Psoas muscle (tissue), 8 donors: ENCODE results near the gene CFAP221. TPM values are rescaled to one million over a fixed set of nuclear protein-coding genes. Genes with fewer than 3 reads are reported as not detected.

Experiments
- ATAC-seq, 4 donors: fragments of 200-7000 bp; cut with Tn5 transposase; one replicate each; pipeline ENCODE4 v1.9.1; 2020; ENCODE audit warnings: moderate library complexity in 3 of 4, mild to moderate bottlenecking in 2 of 4
- DNase-seq, 2 donors: peaks; one replicate each; pipeline ENCODE4 v3.0.0-alpha.2; 2020
- H3K27ac ChIP-seq: fragments of 200-600 bp; one replicate; pipeline ENCODE4 v1.8.0; 2022
- H3K27me3 ChIP-seq, 3 donors: fragments of 200-600 bp in 1 of 3; one replicate each; pipeline versions ENCODE4 v1.6.1 to v1.8.0; 2013 to 2022; ENCODE audit warnings: low read length in 2 of 3, mild to moderate bottlenecking in 2 of 3, moderate library complexity in 1 of 3; ENCODE audit not compliant: insufficient read depth in 3 of 3
- H3K36me3 ChIP-seq, 2 donors: fragments of 200-600 bp in 1 of 2; one replicate each; pipeline versions ENCODE4 v1.6.1 to v1.8.0; 2013 to 2022; ENCODE audit warnings: low read depth in 1 of 2, mild to moderate bottlenecking in 1 of 2, moderate library complexity in 1 of 2; ENCODE audit not compliant: insufficient read depth in 1 of 2
- H3K4me1 ChIP-seq: fragments of 200-600 bp; one replicate; pipeline ENCODE4 v1.8.0; 2022
- H3K4me3 ChIP-seq: fragments of 200-600 bp; one replicate; pipeline ENCODE4 v1.8.0; 2022; ENCODE audit warnings: mild to moderate bottlenecking
- H3K9me3 ChIP-seq: fragments of 200-600 bp; one replicate; pipeline ENCODE4 v1.8.0; 2022
- WGBS, 3 donors: extraction: QIAGEN DNeasy Blood & Tissue Kit; methylation state at CpG; one replicate each; pipeline versions ENCODE4 v1.1.6 to v1.1.7; 2013; 5-methylcytosine and 5-hydroxymethylcytosine counted together
- intact Hi-C, 2 donors: fragments of 100-400 bp; cut with DNase I; formaldehyde crosslinking; loops; one replicate each; pipeline versions ENCODE4 v1.11.0 to v1.14.2; 2022
- polyA plus RNA-seq, 3 donors: library from polyadenylated mRNA; stranded (reverse); fragments of 200-250 nt; gene quantifications; one replicate each; pipeline ENCODE4 v1.2.3, GENCODE V29; 2013
- total RNA-seq, 4 donors: library from RNA; stranded (reverse); fragmentation: NEBNext Ultra II Directional in 2 of 4; extraction: Animal tissue kit (Norgen Biotek cat#: 25700) in 2 of 4; gene quantifications; one replicate each; pipeline versions ENCODE4 v1.2.1 to v1.2.4, GENCODE V29; 2021 to 2023
- TF ChIP-seq, protein P1 (sequence below): fragments of 200-600 bp; IDR thresholded peaks from one replicate; pipeline ENCODE4 v1.8.0; 2022; ENCODE audit warnings: antibody characterized with exemption
- donor health status: healthy with polysubstance abuse.
- donor health status: DM: no; HTN: no; CAD: no; lungs with moderate emphysema.
- donor health status: Bipolar disorder and iron deficiency.
- donor health status: healthy.
- donor health status: DM: yes; HTN: yes; CAD: no.
- donor health status: DM: no; HTN: no; CAD: no.
- donor health status: DM: no; HTN: no; CAD: no.
- donor health status: DM: yes; HTN: yes; CAD: no.

CFAP221 gene
- total and polyA plus RNA-seq, 7 donors = 0.36 to 0.88 TPM; not detected in 5

DNA sequence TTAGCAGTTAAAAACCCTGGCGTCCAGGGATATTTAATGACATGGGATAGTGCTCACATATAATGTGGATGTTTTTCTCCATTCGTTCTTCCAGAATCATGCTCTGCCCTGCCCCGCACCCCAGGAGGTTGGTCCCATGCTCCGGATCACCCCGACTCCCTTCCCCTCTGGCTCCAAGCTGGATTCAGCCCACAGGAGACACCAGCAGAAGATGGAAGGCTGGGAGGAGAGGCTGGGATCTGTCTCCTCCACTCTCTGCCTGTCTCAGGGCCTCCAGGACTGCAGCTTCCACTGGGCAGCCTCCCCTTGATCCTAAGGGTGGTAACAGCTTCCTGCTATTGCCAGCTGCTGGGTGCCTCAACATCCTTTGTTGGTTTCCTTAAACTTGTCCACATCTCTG, 159.3 kb downstream of the CFAP221 start:
- Histone ChIP-seq H3K4me1 (no peaks in the 10 kb centered on the region), H3K4me3 (no peak overlapping the region), H3K27ac (no peak overlapping the region), H3K9me3 (peaks cover 3% of the 10 kb centered on the region), H3K27me3 (no peaks in the 10 kb centered on the region), H3K36me3 (no peaks in the 10 kb centered on the region)
- WGBS, 3 donors = 77 to 83% (median 78%) methylated on average over 5 of the region's 5 CpGs
- TF ChIP-seq, protein P1, sequence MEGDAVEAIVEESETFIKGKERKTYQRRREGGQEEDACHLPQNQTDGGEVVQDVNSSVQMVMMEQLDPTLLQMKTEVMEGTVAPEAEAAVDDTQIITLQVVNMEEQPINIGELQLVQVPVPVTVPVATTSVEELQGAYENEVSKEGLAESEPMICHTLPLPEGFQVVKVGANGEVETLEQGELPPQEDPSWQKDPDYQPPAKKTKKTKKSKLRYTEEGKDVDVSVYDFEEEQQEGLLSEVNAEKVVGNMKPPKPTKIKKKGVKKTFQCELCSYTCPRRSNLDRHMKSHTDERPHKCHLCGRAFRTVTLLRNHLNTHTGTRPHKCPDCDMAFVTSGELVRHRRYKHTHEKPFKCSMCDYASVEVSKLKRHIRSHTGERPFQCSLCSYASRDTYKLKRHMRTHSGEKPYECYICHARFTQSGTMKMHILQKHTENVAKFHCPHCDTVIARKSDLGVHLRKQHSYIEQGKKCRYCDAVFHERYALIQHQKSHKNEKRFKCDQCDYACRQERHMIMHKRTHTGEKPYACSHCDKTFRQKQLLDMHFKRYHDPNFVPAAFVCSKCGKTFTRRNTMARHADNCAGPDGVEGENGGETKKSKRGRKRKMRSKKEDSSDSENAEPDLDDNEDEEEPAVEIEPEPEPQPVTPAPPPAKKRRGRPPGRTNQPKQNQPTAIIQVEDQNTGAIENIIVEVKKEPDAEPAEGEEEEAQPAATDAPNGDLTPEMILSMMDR = no peak
- DNase-seq = no peak
- intact Hi-C loops = loop anchor here (1.0 to 5.0 kb wide), 5 partner anchors 49 to 469 kb away; no protein-coding TSS in a partner anchor
- ATAC-seq = no peak

DNA sequence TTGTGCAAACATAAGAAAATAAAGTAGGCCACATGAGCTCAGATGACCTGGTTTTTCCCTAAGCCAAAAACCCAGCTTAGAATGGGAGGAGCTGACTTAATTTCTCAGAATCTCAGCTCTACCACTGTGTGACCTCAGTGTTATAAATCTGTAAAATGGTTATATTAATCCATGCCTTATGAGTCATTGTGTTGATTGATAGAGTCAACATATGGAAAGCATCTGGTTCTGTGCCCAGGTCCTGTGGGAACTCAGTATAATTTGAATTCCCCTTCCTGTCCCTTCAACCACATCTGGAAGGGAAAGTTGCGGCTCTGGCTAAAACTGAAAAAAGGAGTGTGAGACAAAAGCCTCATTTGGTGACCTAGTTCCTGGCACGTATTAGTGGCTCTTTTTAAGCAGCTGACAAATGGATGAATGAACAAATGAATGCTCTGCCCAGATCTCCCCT, 160.4 kb downstream of the CFAP221 start:
- intact Hi-C loops = loop anchor here (5.0 kb wide), 3 partner anchors 48 to 468 kb away; no protein-coding TSS in a partner anchor
- H3K27ac ChIP-seq = no peak overlapping the region
- no peaks in the 10 kb centered on the region for H3K4me1 ChIP-seq
- 41 to 78% (median 58%) methylated on average over 2 of the region's 2 CpGs for WGBS, 3 donors
- no peak overlapping the region for H3K4me3 ChIP-seq
- no peak for DNase-seq
- no peaks in the 10 kb centered on the region for H3K36me3 ChIP-seq
- peaks cover 3% of the 10 kb centered on the region for H3K9me3 ChIP-seq
- no peak for ATAC-seq
- TF ChIP-seq, protein P1 = no peak
- no peaks in the 10 kb centered on the region for H3K27me3 ChIP-seq

DNA sequence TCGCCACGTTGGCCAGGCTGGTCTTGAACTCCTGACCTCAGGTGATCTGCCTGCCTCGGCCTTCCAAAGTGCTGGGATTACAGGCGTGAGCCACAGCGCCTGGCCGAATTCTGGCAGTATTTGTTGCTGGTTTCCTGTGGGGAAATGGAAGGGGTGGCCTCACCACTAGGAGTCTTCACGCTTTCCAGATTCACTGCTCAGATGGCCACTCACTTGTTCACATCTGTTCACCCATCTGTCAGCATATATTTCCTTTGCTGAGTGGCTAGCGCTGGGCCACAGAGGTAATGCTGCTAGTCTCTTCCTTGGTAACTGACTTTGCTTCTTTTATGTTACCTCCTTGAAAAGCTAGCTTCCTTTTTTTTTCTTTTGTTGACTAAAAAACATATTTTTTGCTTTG, 162.0 kb downstream of the CFAP221 start:
- ATAC-seq = no peak
- no peak overlapping the region for H3K27ac ChIP-seq
- 73 to 79% (median 77%) methylated on average over 8 of the region's 8 CpGs for WGBS, 3 donors
- H3K9me3 ChIP-seq = peaks cover 3% of the 10 kb centered on the region
- H3K4me1 ChIP-seq = no peaks in the 10 kb centered on the region
- H3K27me3 ChIP-seq = no peaks in the 10 kb centered on the region
- DNase-seq = no peak
- intact Hi-C loops = no loop called here
- no peak overlapping the region for H3K4me3 ChIP-seq
- no peaks in the 10 kb centered on the region for H3K36me3 ChIP-seq
- TF ChIP-seq, protein P1 = no peak

Other genes starting within 250 kb of the CFAP221 start
- gene C2orf76, start 177.6 kb upstream of the CFAP221 start, total RNA-seq = 1 to 10 TPM; 4.1 to 7.2 (median 6.0) TPM
- 1 to 10 TPM; 6.1 to 9.3 (median 7.9) TPM for gene C2orf76, start 177.6 kb upstream of the CFAP221 start, polyA plus RNA-seq
- 10 to 100 TPM; 50.6 to 88.7 (median 53.4) TPM for gene DBI, start 177.5 kb upstream of the CFAP221 start, total RNA-seq
- gene DBI, start 177.5 kb upstream of the CFAP221 start, polyA plus RNA-seq = 100 to 1,000 TPM; 198 to 264 (median 199) TPM
- 1 to 10 TPM in 3 of 4 donors, under 1 TPM in 1; 0.96 to 3.9 (median 1.4) TPM for gene TMEM37, start 112.6 kb upstream of the CFAP221 start, total RNA-seq
- under 1 TPM; 0.60 to 0.96 (median 0.90) TPM for gene TMEM37, start 112.6 kb upstream of the CFAP221 start, polyA plus RNA-seq
- 1 to 10 TPM in 1 of 4 donors, under 1 TPM in 1, not detected in 2; 0.57 to 1.3 TPM for gene SCTR, start 20.0 kb upstream of the CFAP221 start, total RNA-seq
- gene SCTR, start 20.0 kb upstream of the CFAP221 start, polyA plus RNA-seq = under 1 TPM in 1 of 3 donors, not detected in 2; 0.12 TPM
- gene TMEM177, start 134.8 kb downstream of the CFAP221 start, total RNA-seq = 10 to 100 TPM in 2 of 4 donors, 1 to 10 TPM in 2; 9.3 to 13.8 (median 11.2) TPM
- 10 to 100 TPM; 12.2 to 23.7 (median 17.6) TPM for gene TMEM177, start 134.8 kb downstream of the CFAP221 start, polyA plus RNA-seq
- 10 to 100 TPM; 17.3 to 35.4 (median 29.2) TPM for gene PTPN4, start 215.5 kb downstream of the CFAP221 start, total RNA-seq
- 1 to 10 TPM; 2.1 to 8.5 (median 2.8) TPM for gene PTPN4, start 215.5 kb downstream of the CFAP221 start, polyA plus RNA-seq